NCI-H82 (cell line): ENCODE data around the gene IST1.

Experiments
- DNase-seq: peaks from one replicate; lab custom pipeline; 2025; lab: John Stamatoyannopoulos, UW

IST1 gene

DNA sequence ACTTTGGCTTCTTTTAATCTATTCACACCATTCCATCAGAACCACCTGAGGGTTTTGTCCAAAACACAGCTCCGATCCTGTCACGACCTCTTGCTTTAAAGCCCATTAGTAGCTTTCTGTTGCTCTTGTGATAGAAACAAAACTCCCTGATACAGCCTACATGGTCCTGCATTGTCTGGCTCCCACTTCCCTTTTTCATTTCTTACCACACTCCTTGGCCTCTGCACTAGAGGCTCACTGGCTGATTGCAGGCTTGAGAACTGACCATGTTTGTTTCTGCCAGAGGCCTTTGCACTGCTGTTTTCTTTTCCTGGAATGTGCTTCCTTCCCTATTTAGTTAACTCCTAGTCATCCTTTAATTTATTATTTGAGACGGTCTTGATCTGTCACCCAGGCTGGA, 23.7 kb downstream of the IST1 start:
- no peak for DNase-seq

GRCh38 chr16:71920658-71921057, 25.3 kb downstream of the IST1 start:
- no peak for DNase-seq

- no peak for DNase-seq
Measured at GRCh38 chr16:71923941-71924690, 28.8 kb downstream of the IST1 start.

- no peak for DNase-seq
Measured at GRCh38 chr16:71924710-71925109, 29.4 kb downstream of the IST1 start.

DNA sequence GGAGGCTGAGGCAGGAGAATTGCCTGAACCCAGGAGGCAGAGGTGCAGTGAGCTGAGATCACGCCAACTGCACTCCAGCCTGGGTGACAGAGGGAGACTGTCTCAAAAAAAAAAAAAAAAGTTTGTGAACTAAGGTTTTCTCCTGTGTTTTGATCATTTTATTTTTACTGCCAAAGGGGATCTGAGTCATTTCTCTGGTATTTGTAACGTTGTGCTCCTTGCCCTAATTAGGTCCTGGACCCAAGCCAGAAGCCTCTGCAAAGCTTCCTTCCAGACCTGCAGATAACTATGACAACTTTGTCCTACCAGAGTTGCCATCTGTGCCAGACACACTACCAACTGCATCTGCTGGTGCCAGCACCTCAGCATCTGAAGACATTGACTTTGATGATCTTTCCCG, 32.1 kb downstream of the IST1 start:
- DNase-seq = no peak

GRCh38 chr16:71927787-71928186, 32.5 kb downstream of the IST1 start:
- no peak for DNase-seq

DNA sequence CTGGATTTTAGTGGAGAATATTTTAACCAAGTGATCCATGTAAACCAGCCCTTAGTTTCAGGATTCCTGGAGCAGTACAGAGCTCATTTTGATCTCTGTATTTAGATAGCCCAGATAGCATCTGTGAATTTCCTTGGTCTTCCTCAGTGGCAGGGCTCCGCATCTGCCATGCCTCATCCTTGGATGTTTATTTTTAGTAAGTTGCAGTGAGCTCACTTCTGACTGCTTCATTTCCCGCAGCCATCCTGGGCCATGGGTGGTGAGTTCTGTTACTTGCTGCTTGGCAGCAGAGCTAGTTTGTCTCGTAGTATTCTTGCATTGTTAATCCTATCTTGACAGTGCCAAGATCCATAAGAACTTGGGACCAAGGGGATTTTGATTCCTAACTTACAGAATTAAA, 33.7 kb downstream of the IST1 start:
- DNase-seq = peak; percentile 48

DNA sequence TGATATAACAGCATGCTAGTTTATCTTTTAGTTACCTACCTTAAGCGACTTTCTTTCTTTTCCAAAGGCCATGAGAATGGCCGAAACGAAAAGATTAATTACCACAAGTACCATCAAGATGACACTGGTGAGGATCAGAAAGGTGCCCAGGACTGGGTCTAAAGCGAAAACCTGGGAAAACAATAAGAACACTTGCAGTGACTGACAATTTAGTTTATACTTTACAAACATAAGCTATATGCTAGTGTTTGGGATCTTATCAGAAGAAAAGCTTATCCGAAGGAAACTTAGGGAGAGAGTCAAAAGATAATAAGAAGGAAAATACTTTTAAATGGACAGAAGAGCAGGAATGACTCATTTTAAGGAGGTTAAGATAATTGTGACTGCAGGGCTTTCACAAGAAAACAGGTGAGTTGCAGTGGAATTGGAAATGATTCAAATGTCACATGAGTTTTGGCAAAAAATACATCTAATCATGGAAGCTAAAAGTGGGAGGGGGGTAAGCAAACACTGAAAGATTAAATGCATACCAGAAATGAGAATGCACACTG, 34.8 kb downstream of the IST1 start:
- no peak for DNase-seq

DNA sequence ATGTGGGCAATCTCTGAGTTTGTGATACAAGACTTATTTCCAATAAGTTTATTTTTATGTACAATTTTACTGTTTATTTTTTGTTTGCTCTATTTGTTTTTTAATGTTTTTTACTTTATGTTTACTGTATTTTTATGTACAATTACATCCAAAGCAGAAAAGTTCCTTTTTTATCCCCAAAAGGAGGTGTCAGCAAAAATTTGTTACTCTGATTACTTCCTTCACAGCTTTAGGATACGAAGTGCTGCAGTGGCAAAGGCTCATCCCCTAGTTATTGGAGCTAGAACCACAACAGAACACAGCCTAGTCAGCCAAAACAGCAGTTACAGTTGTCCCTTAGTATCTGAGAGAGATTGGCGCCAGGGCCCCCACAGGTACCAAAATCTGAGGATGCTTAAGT, 35.7 kb downstream of the IST1 start:
- DNase-seq = no peak

DNA sequence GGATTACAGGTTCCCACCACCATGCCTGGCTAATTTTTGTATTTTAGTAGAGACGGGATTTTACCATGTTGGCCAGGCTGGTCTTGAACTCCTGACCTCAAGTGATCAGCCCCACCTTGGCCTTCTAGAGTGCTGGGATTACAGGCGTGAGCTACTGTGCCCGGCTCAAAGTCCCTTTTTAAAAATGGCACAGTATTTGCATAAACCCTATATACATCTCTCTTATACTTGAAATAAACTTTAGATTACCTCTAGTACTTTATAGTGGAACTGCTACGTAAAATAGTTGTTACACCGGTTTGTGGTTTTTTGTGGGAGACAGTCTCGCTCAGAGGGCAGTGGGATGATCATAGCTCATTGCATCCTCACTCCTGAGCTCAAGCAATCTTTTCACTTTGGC, 36.3 kb downstream of the IST1 start:
- DNase-seq = no peak

- DNase-seq = peak; percentile 75
Measured at GRCh38 chr16:71933017-71933416, 37.7 kb downstream of the IST1 start.

- peak; percentile 88 for DNase-seq
Measured at GRCh38 chr16:71933913-71934695, 38.8 kb downstream of the IST1 start.

DNA sequence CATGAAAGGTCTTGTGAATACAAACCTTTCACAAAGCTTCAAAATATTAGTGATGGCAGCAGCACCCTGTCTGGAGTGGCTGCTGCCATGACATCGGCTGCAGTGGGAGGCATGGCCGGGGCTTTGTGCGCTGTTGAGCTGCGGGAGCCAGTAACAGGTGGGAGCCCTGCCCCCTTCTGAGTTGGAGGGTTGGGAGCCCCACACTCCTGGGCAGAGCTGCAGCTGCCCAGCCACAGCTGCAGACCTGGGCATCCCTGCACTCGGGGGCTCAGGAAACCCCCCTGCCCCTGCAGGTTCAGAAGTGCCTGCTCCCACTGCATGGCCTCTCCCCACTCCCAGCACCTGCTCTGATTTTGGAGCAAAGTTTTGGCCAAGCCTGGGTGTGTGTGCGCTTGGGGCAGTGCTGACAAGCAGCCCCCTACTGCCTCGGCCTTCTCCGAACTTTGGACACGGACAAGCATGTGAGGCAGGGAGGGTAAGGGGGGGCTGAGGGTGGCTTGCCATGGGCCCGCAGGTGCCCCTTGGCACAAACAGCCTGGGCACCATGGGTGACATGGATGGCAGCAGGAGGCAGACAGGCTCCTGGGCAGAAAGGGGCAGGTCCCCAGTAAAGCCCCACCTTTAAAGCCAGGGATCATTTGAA, 42.7 kb downstream of the IST1 start:
- DNase-seq = no peak

GRCh38 chr16:71943887-71944286, 48.6 kb downstream of the IST1 start:
- no peak for DNase-seq

DNA sequence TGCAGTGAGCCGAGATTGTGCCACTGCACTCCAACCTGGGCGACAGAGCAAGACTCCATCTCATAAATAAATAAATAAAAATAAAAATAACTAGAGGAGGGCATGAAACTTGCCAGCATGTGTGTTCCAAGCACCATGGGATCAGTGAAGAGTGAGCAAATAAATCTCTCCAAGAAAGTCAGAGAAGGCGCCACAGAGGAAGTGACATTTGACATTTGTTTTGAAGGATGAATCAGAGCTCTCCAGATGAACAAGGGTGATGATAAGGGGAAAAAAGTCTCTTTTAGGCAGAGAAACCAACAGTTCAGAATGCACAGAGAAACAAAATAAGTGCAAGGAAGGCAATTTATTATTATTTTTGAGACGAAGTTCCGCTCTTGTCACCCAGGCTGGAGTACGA, 50.3 kb downstream of the IST1 start:
- no peak for DNase-seq

DNA sequence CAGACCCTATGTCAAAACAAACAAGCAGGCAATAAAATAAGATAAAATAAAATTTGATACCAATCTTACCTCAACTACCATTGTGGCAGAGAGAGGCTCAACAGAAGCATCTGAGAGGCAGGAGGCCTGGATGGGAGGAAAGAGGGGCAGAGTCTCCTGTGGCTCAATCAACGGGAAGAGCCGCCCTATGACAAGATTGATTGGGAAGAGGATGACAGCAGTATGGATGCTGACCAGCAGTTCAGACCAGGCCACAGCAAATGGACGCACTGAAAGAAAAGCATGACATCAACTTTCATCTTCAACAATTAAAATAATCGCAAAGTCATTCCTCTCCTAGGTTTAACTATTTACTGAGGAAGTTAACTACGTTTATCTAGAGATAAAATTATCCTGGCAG, 57.5 kb downstream of the IST1 start:
- DNase-seq = no peak

DNA sequence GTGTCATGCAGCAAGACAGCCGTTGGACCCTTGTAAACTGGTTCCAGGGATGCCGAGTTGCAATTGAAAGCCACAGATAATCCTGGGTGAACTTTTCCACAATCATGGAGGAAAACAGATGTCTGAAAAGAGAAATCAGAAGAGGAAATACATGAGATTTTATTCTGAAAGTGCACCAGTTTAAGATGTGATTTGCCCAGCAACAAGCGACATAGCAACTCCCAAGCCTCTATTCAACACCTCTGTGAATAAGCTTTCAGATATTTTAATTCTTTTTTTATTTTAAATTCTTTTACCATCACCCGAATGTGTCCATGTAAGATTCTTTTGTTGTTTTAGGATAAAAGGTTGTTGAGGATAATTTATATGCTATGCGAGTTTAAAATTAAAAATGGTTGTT, 58.8 kb downstream of the IST1 start:
- DNase-seq = no peak

DNA sequence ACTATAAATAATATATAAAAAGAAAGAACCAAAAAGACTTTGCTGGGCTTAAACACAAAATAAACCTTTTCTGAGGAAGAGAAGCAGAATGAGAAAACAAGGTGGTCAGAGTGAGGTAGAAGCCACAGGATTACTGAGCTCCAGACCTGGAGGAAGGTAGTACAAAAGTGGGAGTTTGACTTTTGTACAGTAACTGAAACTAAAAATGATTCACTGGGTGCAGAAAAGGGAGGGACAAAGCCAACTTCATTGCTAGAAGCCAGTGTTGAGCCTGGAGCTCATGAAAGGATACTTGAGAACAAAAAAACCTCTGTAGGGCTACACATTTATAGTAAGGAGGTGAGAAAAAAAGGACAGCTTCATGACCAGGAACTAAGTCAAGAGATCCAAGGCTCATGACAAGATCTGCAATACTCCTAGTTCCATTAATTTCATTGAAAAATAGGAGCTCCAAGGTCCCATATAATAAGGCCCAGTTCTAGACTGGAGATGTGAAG, 59.4 kb downstream of the IST1 start:
- no peak for DNase-seq

DNA sequence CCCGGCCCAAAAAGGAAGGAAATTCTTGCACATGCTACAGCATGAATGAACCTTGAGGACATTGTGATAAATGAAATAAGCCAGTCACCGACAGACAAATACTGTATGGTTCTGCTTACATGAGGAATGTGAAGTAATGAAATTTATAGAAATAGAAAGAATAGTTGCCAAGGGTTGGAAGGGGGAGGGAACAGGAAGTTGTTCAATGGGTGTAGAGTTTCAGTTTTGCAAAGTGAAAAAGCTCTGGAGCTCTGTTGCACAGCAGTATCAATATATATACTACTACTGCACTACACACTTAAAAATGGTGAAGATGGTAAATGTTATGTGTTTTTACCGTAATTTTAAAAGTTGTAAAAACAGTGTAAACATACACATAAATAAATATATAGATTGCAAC, 61.2 kb downstream of the IST1 start:
- DNase-seq = no peak

- peak; percentile 88 for DNase-seq
Measured at GRCh38 chr16:71961066-71962039, 66.0 kb downstream of the IST1 start.

DNA sequence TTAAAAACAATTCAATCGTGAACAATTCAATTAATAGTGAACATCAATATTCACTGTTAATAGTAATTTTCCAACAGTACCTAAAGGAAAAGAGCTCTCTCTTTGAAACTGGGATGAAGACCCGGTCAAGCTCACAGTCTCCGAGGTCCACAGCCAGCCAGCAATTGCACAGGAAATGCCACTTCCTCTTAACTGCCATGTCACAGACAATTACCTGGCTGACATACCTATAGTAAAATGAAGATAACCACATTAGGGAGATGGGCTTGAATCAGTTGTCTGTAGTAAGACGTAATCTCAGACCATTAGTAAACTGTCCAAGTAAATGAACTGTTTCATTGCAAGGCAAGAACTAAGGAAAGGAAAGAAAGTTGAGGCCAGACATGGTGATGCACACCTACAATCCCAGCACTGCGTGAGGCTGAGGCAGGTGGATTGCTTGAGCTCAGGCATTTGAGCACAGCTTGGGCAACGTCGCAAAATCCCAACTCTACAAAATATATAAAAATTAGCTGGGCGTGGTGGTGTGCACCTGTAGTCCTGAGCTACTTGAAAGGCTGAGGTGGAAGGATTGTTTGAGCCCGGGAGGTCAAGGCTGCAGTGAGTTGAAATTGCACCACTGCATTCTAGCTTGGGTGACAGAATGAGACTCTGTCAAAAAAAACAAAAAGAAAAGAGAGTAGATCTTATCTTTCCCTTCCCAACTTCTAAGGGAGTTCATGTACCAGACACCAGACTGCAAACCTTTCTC, 68.0 kb downstream of the IST1 start:
- no peak for DNase-seq
